Keratinocyte (primary cell): ENCODE measurements around the gene TMEM134.
"Not testable (repeated sequence)": the region's sequence is repeated elsewhere in the genome, so short reads cannot be mapped to it uniquely, and the experiment has no call there.

Experiments used
- CTCF ChIP-seq, 3 experiments: IDR thresholded peaks in 1 of 3; conservative IDR thresholded peaks in 1 of 3; optimal IDR thresholded peaks in 1 of 3; 2 replicates in 2 of 3; 3 replicates in 1 of 3; pipeline versions ENCODE3 to v1.5.1; 2011; ENCODE audit warnings: low read length in 3 of 3, mild to moderate bottlenecking in 3 of 3, moderate library complexity in 2 of 3, control low read depth in 1 of 3, inconsistent platforms in 1 of 3; ENCODE audit not compliant: insufficient read depth in 2 of 3; ENCODE audit errors: extremely low read depth in 1 of 3
- EZH2 ChIP-seq: IDR thresholded peaks from one replicate; pipeline ENCODE4 v1.6.1; 2012; ENCODE audit warnings: inconsistent platforms, mild to moderate bottlenecking, low read length, moderate library complexity

GRCh38 chr11:67476692-67477091 lies 7.6 kb upstream of the TMEM134 start:
- not testable (repeated sequence) for TF ChIP-seq EZH2; CTCF (optimal IDR thresholded peaks at IDR 0.05 in 1 of 3, IDR thresholded peaks at IDR 0.05 in 1 of 3, conservative IDR thresholded peaks at IDR 0.05 in 1 of 3; ENCODE audit: extremely low read depth in 1 of 3, insufficient read depth in 2 of 3, low read length in 3 of 3)
